GM19395 (cell line): Measurements from ENCODE around the gene NUBPL.
"Not testable (repeated sequence)": the region's sequence is repeated elsewhere in the genome, so short reads cannot be mapped to it uniquely, and the experiment has no call there.

Experiments
- ATAC-seq: cut with Tn5 transposase; IDR thresholded peaks from one replicate; pipeline ENCODE4 v1.9.1; 2021; ENCODE audit warnings: mild to moderate bottlenecking, moderate library complexity; ENCODE audit not compliant: unreplicated experiment

The NUBPL gene

DNA sequence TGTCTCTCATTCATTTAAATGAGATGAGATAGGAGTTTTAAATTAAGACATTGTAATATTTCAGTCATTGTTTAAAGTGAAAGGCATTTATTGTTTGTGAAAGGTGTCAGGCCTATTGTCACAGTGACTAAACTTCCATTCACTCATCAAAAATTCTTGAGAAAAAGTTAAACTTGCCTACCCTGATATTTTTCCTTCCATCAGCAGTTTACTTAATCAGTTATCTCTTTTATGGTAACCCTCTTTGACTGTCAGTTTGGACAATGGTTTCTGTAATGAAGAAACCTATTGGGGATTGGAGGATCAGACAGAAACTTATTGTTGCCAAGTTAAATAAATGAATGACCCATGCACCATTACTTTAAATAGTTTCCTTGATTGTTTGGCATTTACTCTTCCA is 241.6 kb downstream of the NUBPL start:
- ATAC-seq, result no peak

DNA sequence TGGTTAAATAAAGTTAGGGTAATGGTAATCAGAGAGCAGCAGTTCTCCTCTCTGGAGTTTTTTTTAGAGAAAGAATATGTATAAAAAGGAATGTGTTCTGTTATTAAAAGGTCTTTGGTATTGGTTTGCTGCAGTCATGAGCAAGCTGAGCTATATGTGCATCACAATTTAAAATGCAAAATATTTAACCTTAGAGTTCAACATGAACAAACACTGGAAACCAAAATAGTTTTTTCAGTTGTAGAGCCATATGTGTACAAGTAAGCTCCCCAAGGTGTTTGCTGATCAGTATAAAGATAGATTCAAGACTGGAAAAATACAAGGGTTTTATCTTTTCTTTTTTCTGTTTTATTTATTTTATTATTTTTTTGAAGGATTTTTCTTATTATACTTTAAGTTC is 245.0 kb downstream of the NUBPL start:
- ATAC-seq, result no peak

DNA sequence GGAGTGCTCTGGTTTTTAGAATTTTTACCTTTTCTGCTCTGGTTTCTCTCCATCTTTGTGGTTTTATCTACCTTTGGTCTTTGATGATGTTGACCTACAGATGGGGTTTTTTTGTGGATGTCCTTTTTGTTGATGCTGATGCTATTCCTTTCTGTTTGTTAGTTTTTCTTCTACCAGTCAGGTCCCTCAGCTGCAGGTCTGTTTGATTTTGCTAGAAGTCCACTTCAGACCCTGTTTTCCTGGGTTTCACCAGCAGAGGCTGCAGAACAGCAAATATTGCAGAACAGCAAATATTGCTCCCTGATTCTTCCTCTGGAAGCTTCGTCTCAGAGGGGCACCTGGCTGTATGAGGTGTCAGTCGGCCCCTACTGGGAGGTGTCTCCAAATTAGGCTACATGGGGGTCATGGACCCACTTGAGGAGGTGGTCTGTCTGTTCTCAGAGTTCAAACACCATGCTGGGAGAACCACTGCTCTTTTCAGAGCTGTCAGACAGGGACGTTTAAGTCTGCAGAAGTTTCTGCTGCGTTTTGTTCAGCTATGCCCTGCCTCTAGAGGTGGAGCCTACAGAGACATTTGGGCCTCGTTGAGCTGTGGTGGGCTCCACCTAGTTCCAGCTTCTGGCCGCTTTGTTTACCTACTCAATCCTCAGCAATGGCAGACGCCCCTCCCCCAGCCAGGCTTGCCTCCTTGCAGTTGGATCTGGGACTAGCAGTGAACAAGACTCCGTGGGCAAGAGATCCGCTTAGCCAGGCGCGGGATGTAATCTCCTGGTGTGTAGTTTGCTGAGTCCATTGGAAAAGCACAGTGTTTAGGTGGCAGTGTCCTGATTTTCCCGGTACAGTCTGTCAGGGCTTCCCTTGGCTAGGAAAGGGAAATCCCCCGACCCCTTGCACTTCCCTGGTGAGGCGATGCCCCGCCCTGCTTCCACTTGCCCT is 250.8 kb downstream of the NUBPL start:
- ATAC-seq, result not testable (repeated sequence)

DNA sequence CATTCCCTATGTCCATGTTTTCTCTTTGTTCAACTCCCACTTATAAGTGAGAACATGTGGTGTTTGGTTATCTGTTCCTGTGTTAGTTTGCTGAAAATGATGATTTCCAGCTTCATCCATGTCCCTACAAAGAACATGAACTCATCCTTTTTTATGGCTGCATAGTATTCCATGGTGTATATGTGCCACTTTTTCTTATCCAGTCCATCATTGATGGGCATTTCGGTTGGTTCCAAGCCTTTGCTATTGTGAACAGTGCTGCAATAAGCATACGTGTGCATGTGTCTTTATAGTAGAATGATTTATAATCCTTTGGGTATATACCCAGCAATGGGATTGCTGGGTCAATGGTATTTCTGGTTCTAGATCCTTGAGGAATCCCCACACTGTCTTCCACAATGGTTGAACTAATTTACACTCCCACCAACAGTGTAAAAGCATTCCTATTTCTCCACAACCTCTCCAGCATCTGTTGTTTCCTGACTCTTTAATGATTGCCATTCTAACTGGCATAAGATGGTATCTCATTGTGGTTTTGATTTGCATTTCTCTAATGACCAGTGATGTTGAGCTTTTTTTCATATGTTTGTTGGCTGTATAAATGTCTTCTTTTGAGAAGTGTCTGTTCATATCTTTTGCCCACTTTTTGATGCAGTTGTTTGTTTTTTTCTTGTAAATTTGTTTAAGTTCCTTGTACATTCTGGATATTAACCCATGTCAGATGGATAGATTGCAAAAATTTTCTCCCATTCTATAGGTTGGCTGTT is 252.7 kb downstream of the NUBPL start:
- ATAC-seq, result not testable (repeated sequence)

DNA sequence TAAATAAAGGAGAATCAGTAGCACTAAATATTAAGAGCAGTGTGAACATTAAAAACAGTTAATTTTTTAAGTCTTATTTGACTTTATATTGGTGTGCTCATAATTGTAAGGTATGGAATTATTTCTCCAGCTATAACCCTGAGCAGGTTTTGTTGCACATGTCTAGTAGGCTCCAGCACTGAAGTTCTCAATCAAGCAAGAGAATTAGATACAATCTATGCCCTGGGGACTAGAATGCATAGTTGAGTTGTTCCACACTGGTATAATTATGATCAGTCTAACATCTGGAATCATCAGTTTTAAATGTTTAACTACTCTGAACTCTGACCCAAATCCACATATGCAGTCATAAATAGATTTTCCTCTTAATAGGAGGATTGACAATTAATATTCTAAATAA is 258.1 kb downstream of the NUBPL start:
- ATAC-seq, result no peak

DNA sequence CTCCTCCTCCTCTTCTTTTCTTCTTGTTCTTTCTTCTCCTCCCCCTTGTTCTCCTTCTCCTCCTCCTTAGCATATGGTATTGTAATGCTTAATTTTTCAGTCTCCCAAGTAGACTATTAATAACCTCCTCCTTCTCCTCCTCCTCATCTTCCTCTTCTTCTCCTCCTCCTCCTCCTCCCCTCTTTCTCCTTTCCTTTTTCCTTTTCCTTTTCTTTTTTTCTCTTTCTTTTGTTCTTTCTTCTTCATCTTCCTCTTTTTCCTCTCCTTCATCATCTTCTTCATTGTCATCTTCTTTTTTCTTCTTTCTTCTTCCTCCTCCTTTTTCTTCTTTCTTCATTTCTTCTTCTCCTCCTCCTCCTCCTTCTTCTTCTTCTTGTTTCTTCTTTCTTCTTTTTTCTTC is 264.3 kb downstream of the NUBPL start:
- no peak for ATAC-seq

DNA sequence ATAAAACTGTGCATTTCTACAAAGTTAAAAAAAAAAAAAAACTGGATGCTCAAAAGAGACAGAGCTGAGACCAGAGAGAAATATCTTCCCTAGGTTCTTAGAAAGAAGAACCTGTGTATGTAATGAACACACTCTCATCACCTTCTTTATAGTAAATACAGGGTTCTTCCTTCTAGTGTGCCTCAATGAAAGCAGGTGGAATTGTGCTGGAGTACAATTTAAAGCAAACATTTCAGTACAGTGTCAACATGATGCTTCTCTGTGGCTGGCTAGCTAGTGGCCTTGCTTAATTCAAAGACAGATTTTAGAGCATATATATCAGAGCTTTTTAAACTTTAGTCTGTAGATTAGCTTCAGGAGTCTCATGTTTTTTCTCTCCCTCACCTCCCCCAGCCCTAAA is 266.1 kb downstream of the NUBPL start:
- ATAC-seq, result no peak

DNA sequence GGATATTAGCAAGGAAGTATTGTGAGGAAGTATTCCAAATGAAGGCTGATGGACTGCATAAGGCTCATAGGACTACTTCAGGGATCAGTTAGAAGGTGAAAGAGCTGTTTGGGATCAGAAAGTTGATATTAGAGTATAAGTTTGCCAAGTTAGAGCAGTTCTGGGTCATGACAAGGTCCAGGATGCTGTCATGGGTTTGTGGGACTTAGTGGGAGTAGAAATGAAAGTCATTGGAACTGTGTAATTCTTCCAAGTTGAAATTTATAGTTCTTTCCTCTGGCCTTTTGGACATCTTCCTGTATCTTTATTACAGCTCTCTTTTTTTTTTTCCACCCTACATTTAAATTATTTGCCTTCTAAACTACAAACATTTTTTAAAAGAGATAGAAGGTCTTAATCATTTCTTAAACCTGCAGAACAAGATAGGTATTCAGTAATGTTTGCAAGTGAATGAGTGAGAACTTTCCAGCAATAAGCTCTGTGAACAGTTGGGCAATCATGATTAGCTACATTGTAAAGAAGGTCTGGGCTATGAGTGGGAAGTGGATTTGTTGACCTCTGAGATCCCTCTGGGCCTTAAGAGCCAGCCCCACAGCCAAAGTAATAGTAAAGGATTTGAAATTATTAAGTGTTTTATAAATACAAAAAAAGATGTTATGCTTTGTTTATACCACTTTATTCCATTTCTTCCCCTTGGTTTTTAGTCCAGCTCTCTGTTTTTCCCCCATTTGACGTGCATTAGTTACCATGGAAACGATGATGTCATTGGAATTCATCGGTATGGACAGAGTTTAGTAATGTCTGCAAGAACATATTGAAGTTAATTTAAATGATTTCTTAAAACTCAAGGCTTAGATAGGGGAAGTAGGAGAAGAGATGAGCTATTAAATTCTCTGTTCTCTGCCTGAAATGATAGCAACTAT is 268.0 kb downstream of the NUBPL start:
- ATAC-seq, result no peak

DNA sequence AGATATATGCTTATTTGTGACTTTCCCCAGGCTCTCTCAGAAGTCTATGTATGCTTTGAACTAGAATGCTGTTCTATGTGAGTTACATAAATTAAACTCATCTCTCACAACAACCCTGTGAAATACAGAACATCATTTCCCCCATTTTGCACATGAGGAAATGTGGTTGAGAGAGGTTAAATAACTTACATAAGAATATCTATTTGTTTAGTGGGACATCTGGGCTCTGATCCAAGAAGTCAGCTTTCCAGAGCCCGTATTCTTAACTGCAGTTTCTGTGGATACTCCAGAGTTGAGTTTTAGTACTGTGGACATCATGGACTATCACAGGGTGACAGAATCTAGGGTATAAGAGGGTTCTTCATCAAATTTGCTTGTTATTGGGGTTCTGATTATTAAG is 273.4 kb downstream of the NUBPL start:
- no peak for ATAC-seq

DNA sequence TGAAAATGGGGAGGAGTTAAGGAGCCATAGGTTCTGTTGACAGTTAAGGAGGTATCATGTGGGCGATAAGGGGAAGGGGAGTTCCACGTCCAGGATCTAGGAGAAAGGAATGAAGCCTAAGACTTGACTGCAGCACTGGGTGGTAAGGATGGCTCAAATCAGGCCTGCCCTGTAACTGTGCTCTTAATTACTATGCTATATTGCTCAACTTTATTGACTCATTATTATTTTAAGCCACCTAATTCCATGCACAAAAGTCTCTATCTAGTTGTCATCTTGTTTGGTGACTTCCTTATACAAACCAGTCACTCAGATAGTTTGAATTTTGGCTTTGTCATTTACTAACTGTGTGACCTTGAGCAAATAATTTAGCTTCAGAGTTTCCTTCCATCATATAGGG is 273.8 kb downstream of the NUBPL start:
- no peak for ATAC-seq

DNA sequence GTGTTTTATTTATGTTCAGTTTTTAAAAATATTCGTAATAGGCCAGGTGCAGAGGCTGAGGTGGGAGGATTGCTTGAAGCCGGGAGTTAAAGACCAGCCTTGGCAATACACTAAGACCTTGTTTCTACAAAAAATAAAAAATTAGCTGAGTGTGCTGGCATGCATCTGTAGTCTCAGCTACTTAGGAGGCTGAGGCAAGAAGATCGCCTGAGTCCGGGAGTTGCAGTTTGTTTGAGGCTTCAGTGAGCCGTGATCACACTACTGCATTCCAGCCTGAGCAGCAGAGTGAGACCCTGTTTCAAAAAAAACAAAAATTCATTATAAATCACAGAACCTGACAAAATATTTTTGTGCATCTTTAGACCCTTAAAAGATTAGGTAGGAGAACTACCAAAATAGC is 275.8 kb downstream of the NUBPL start:
- ATAC-seq, result no peak

DNA sequence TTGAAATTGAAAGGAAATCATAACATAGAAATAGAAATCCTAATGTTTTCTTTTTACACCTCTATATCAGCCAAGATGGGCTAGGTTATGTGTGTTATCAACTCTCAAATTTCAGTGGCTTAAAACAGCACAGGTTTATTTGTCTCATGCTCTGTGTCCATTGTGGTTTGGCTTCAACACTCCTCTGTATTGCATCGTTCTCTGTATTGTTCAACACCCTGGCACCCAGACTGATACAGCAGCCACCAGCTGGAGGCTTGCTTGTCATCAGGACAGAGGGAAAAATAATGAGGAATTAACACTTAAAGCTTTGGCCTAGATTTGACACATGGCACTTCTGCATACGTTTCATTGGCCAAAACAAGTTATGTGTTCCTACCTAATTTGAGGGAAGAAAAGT is 281.7 kb downstream of the NUBPL start:
- ATAC-seq, result no peak

DNA sequence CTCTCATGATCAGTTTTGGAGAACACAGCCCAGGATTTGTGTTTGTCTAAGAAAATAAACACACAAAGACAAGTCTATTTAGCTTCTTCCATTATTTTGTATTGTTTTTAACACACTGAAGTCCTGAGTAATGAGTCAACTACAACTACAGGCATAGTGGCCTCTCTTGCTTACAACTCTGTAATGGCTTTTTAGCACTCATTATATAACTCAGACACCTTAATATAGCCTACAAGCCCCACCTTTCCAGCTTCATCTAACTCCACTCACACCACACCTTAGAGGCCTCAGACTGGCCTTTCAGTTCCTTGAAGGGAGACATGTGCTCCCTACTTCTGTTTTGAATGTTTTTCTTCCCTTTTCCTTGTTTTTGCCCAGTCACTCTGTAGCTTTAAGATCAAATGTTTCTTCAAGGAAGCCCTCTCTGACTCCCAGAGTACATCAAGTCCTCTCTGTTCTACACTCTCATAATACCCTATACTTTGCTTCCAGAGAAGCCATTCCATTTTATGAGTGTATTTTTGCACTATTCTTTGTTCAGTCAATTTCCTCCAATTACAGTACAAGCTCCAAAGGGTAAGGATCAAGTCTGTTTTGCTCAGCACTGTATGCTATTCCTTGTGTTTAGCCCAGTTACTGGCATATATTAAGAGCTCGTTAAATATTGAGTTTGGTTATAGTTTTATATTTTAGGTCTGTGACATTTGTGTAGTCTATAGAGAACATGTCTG is 282.3 kb downstream of the NUBPL start:
- ATAC-seq, result no peak

DNA sequence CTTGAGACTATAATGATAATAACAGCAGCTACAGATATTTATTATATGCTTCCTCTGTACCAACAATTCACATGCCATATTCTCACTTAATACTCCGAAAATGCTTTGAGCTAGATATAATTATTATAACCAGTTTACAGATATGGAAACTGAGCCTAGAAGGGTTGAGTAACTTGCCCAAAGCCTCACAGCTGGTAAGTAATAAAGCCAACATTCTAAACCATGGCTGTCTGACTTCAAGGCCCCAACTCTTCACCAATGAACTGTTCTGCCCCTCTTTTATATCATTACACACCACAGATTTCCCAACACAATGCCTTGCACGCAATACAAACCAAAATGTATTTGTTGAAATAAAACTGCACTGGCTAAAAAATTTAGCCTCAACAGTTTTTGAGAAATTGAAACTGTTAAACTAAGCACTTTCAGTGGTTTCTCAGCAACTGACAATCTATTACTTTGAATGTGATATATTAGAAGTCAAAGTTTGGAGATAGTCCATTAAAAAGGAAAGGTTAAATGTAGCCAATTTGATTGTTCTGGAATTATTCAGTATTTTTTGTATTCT is 293.4 kb downstream of the NUBPL start:
- peak; percentile 62 for ATAC-seq

DNA sequence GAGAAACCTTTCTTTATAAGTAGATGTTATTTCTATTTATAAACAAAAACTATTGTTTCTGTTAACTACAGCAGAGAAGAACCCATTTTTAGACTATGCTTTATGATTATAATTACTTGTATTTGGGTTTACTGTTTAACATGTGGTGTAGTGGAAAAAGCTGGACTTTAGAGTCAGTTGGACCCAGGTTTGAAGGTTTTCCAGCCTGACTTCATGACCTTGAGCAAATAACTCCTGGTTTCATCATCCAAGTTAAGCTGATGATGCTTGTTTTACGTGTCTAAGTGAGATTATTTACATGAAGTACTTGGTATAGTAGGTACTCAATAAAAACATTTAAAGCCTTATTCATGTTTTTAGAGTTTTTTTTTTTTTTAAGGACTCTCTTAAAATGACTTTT is 294.1 kb downstream of the NUBPL start:
- no peak for ATAC-seq

DNA sequence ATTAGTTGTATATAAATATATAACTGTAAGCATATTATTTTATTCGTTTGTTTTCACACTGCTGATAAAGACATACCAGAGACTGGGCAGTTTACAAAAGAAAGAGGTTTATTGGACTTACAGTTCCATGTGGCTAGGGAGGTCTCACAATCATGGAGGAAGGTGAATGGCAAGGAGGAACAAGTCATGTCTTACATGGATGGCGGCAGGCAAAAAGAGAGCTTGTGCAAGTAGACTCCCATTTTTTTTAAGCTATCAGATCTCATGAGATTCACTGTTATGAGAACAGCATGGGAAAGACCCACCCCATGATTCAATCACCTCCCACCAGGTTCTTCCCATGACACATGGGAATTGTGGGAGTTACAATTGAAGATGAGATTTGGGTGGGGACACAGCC is 294.8 kb downstream of the NUBPL start:
- ATAC-seq, result not testable (repeated sequence)

DNA sequence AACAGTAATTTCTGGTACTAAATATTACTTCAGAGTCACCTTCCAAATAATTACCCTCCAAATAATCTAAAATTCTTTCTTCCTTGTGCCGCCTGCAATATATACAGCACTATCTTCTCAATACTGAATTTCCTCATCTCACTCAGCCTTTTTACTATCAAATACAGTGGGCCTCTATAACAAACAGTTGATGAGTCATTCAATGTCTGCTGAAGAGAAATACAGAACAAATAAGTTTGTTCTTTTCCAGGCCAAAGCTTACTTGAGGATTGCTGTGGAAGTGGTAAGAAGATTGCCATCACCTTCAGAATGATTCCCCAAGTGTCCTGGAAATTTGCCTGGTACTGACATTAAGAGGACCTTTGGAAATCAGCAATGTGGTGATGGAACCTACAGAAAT is 297.7 kb downstream of the NUBPL start:
- no peak for ATAC-seq

DNA sequence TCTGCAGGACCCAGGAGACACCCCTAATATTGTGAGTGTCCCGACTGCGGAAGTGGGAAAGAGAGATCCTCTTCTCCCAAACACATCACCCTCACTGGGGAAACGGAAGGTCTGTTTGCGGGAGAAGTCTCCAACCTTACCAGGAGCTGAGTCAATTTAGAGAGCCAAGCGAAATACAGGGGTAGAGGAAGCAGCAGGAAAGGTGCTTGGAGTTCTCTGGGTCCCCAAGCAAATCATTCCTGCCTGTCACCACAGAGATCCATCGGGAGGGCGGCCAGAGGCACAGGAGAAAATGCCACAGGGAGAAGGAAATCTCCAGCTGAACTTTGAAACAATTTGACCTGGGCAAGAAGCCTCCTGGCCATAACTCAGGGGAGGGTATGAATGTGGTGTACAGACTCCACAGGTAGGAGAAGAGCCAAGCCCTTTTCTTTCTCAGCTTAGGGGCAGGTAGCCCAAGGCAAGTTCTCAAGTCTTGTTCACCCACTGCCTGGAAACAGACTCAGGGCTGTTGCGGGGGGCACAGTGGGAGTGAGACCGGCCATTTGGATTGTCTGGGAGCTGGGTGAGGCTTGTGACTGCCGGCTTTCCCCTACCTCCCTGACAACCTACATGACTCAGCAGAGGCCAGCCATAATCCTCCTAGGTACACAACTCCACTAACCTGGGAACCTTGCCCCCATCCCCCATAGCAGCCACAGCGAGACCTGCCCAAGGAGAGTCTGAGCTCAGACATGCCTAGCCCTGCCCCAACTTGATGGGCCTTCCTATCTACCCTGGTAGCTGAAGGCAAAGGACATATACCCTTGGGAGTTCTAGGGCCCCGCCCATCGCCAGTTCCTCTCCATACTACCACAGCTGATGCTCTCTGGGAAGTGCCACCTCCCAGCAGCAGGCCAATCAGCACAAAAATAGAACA is 304.0 kb downstream of the NUBPL start:
- ATAC-seq, result no peak

DNA sequence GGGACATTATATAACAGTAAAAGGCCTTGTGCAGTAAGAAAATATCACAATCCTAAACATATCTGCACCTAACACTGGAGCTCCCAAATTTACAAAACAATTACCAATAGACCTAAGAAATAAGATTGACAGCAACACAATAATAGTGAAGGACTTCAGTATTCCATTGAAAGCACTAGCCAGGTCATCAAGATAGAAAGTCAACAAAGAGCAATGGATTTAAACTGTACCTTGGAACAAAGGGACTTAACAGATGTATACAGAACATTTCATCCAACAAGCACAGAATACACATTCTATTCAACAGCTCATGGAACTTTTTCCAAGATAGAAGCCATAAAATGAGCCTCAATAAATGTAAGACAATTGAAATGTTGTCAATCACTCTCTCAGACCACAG is 306.4 kb downstream of the NUBPL start:
- ATAC-seq, result no peak
